Activated naive CD4-positive, alpha-beta T cell treated with anti-CD3 and anti-CD28 coated beads, Interleukin-2, amount 50 U/mL, for 24 hours (primary cell): Measurements from ENCODE around the gene SPDYE16.
"Not testable (repeated sequence)": the region's sequence is repeated elsewhere in the genome, so short reads cannot be mapped to it uniquely, and the experiment has no call there.

Source experiments
- H3K27ac Mint-ChIP-seq: one replicate; pipeline ENCODE4 v1.8.0; 2021; ENCODE audit warnings: mild to moderate bottlenecking, mixed read lengths
- H3K27me3 Mint-ChIP-seq: one replicate; pipeline ENCODE4 v1.8.0; 2021; ENCODE audit warnings: mixed read lengths
- H3K36me3 Mint-ChIP-seq: one replicate; pipeline ENCODE4 v1.8.0; 2021; ENCODE audit warnings: mixed read lengths
- H3K4me1 Mint-ChIP-seq: one replicate; pipeline ENCODE4 v1.8.0; 2021; ENCODE audit warnings: mixed read lengths
- H3K4me3 Mint-ChIP-seq: one replicate; pipeline ENCODE4 v1.8.0; 2021; ENCODE audit warnings: mild to moderate bottlenecking, mixed read lengths
- H3K9me3 Mint-ChIP-seq: one replicate; pipeline ENCODE4 v1.8.0; 2021; ENCODE audit warnings: mixed read lengths

SPDYE16 gene

DNA sequence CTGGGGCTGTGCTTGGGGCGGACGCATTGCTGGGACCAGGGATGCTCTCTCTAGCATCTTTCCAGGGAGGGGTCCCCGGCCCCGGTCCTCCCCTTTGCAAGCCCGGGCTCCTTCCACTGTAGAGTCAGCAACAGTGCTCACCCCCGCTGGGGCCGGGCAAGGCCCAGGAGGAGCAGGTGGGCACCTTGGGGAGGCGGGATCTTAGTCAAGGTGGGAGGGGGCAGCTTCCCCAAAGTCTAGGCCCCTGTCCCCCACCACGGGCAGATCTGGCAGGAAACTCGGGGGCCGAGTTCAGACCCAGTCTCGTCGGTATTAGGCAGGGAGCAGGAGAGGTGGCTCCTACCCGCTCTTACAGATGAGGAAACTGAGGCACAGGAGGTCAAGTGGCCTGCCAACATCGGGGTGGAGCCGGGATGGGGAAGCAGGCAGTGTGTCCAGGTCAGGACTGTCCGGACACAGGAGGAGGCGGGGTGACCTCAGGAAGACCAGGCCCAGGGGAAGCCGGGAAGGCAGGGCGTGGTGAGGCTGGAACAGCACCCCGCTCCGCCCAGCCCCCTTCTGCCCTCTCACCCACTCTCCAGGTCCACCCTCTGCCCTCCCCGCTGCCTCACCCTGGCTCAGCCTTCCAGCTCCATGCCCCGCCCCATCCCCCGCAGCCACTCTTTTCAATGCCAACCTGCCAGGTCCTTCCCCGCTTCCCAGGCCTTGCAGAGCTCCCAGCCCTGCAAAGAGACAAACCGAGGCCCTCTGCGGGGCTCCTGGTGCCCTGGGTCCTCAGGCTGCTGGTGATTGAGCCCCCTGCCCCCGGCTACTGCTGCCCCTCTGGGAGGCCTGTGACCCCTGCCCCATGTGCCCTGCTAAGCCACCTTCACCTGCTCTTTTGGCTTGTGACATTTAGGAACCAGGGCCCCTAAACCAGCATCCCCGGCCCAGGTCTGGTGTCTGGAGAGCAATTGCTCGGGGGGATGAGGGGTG lies 30.9 kb downstream of the SPDYE16 start:
- H3K4me1 Mint-ChIP-seq, H3K36me3 Mint-ChIP-seq, H3K27me3 Mint-ChIP-seq, H3K9me3 Mint-ChIP-seq, H3K27ac Mint-ChIP-seq, H3K4me3 Mint-ChIP-seq: not testable (repeated sequence)

DNA sequence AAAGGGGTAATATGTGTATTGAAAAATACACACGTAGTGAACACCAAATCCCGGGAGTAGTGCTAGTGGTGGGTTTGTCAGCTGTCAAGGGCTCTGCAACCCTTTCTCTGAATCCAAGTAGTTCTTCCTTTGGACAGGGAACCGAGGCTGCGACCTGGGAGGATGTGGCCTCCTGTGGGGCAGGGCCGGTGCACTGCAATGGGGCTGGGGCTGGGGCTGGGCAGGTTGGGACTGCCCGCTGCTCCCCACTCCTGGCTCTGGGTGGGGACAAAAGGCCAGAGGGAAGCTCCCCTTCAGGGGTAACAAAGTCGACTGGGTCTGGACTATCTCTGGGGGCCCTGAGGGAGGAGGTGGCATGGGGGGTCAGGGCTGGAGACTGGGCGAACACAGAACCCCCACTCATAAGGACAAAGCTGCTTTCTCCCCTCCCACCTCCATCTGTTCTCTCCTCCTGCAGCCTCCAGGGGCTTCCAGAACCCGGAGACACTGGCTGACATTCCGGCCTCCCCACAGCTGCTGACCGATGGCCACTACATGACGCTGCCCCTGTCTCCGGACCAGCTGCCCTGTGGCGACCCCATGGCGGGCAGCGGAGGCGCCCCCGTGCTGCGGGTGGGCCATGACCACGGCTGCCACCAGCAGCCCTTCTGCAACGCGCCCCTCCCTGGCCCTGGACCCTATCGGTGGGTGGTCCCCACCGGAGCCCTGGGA lies 31.7 kb downstream of the SPDYE16 start:
- not testable (repeated sequence) for H3K9me3 Mint-ChIP-seq, H3K4me1 Mint-ChIP-seq, H3K4me3 Mint-ChIP-seq, H3K36me3 Mint-ChIP-seq, H3K27me3 Mint-ChIP-seq, H3K27ac Mint-ChIP-seq

DNA sequence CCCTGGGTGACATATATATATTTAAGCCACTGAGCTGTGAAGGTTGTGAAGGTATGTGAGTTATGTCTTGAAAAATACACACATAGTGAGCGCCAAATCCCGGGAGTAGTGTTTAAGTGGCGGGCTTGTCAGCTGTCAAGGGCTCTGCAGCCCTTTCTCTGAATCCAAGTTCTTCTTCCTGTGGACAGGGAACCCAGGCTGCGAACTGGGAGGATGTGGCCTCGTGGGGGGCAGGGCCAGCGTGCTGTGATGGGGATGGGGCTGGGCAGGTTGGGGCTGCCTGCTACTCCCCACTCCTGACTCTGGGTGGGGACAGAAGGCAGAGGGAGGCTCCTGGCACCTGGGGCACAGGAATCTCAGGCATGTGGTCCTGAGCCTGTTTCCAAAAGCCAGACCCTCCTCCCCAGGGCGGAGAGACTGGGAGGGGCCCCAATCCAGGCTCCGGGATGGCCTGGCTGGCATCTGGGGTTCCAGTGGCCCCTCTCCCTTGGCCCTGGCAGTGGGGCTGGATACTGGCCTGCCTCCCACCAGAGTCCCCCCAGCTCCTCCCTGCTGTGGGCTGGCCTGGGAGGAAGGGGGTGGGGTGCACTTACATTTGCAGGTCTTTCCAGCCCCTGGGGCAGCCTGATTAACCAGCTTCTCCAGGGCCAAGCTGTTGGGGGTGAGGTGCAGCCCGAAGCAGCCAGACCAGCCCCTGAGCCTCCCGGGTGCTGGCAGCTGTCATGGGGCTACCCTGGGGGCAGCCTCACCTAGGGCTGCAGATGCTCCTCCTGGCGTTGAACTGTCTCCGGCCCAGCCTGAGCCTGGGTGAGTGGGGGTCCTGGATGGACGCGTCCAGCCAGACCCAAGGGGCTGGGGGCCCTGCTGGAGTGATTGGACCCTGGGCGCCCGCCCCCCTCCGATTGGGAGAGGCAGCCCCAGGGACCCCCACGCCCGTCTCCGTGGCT lies 32.9 kb downstream of the SPDYE16 start, which contains the start of gene UPK3B:
UPK3B (plus strand) TSS at position 622 of the 947 bp plus-strand sequence; CDS start at position 723, 101 bp downstream.
- Mint-ChIP-seq H3K27ac (no peak within 1 kb of the TSS), H3K36me3 (peaks cover 5% of the 10 kb centered on the region), H3K9me3 (no peaks in the 10 kb centered on the region), H3K4me1 (no peaks in the 10 kb centered on the region), H3K4me3 (no peak within 1 kb of the TSS), H3K27me3 (no peaks in the 10 kb centered on the region)

DNA sequence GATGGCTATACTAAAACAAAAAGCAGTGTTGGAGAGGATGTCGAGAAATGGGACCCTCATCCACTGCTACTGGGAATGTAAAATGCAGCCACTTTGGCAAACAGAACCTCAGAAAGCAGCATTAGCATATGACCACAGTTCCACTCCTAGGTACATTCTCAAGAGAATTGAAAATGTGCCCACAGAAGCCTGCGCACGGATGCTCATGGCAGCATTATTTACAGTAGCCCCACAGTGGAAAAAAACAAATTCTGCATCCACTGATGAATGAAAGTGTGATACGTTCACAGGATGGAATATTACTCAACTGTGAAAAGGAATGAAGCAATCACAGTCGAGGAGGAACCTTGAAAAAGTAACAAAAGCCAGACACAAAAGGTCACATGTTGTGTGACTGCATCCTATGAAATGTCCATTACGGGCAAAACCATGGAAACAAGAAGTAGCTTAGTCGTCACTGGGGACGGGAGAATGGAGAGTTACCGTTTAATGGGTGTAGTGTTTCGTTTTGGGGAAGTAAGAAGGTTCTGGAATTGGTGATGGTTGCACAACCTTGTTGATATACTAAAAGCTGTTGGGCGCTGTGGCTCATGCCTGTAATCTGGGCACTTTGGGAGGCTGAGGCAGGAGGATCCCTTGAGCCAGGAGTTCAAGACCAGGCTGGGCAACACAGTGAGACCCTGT lies 35.2 kb downstream of the SPDYE16 start:
- H3K27ac Mint-ChIP-seq = no peak overlapping the region
- no peaks in the 10 kb centered on the region for H3K4me1 Mint-ChIP-seq
- no peaks in the 10 kb centered on the region for H3K9me3 Mint-ChIP-seq
- H3K27me3 Mint-ChIP-seq = no peaks in the 10 kb centered on the region
- peaks cover 8% of the 10 kb centered on the region for H3K36me3 Mint-ChIP-seq
- no peak overlapping the region for H3K4me3 Mint-ChIP-seq

DNA sequence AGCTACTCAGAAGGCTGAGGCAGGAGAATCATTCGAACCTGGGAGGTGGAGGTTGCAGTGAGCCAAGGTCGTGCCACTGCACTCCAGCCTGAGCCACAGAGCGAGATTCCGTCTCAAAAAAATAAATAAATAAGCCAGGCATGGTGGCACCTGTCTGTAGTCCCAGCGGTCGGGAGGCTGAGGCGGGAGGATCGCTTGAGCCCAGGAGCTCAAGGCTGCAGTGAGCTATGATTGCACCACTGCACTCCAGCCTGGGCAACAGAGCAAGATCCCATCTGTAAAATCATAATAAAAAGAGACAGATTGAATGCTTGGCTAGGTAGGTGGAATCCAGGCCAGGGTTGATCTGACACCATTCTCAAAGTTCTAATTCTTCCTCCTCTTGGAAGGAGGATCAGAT lies 36.5 kb downstream of the SPDYE16 start:
- H3K27me3 Mint-ChIP-seq, H3K9me3 Mint-ChIP-seq, H3K4me1 Mint-ChIP-seq, H3K36me3 Mint-ChIP-seq, H3K4me3 Mint-ChIP-seq: not testable (repeated sequence)
- peak overlapping the region; percentile 5 for H3K27ac Mint-ChIP-seq

DNA sequence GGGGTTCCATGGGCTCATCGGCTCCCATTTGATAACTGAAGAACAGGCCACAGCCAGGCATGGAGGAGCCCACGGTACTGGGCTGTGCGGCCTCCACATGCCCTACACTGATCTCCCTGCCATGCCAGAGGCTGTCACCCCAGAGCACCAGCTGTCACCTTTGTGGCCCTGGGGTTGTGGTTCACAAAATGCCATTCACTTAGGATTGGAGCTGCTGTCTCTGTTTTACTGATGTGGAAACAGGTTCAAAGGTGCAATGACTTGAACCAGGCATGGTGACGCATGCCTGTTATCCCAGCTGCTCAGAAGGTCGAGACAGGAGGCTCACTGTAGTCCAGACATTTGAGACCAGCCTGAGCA lies 37.0 kb downstream of the SPDYE16 start:
- peaks cover 8% of the 10 kb centered on the region for H3K36me3 Mint-ChIP-seq
- no peaks in the 10 kb centered on the region for H3K4me1 Mint-ChIP-seq
- H3K9me3 Mint-ChIP-seq = no peaks in the 10 kb centered on the region
- H3K27me3 Mint-ChIP-seq = no peaks in the 10 kb centered on the region
- no peak overlapping the region for H3K27ac Mint-ChIP-seq
- H3K4me3 Mint-ChIP-seq = no peak overlapping the region

DNA sequence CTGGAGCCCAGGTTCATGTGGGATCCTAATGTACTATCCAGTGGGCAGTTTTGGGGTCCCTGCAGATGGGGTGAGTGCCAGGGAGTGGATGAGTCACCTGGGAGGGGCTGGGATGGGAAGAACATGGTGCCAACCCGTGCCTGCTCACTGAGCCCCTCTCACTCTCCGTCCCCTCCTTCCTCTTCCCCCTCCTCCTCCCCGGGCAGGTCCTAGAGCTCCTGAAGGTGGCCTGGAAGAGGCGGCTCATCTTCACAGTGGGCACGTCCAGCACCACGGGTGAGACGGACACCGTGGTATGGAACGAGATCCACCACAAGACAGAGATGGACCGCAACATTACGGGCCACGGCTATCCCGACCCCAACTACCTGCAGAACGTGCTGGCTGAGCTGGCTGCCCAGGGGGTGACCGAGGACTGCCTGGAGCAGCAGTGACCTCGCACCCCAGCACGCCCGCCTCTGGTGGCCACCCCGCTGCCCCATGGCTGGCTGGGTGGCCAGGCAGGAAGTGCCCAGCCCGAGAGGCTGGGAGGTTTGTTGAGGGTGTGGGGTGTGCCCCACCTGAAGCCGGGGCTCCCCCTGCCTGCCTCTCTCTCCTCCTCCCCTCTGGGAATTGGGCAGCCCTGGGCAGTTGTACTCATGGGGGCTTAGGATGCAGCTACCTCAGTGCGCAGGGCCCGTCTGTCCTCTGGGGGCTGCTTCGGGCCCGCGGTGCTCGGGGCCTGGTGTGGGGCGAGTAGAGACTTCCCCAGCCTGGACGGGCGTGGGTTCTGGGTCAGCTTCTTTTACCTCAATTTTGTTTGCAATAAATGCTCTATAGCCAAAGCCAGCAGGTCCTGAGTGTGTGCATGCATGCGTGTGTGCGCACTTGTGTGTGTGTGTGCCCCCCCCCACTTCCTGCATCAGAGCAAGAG lies 37.7 kb downstream of the SPDYE16 start:
- Mint-ChIP-seq H3K4me1 (no peaks in the 10 kb centered on the region), H3K27ac (no peak overlapping the region), H3K4me3 (no peak overlapping the region), H3K36me3 (peaks cover 8% of the 10 kb centered on the region), H3K9me3 (no peaks in the 10 kb centered on the region), H3K27me3 (no peaks in the 10 kb centered on the region)

DNA sequence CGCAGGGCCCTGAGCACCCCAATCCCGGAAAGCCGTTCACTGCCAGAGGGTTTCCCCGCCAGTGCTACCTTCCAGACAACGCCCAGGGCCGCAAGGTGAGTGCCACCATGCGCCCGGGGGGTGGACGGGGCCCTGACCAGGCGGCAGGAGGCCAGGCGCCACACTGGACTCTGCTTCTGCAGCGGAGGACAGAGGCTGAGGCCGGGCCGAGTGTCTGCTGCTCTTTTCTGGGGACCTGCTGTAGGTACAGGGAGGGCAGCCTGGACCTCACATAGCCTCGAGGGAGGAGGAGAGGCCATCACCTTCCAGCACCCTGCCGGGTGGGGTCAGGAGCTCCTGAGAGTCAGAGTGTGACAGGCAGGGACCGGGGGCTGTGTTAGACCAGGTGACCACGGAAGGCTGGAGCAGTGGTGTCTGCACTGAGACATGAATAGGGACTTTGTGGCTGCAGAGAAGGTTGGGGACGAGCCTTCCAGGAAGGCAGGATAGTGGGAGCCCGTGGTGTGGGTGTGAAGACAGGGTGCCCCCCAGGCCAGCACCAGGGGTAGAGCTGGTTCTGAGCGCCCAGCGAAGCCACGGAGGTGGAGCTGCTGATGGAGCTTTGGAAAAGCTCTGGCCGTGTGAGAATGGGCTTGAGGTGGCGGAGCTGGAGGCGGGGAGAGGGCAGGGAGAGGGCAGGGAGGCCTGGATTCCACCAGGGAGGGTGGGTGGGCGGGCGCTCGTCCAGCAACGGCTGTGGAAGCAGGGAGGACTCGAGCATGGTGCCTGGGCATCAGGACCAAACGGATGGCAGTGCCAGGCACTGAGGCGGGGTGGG lies 38.5 kb downstream of the SPDYE16 start:
- not testable (repeated sequence) for H3K4me1 Mint-ChIP-seq, H3K36me3 Mint-ChIP-seq, H3K4me3 Mint-ChIP-seq, H3K27ac Mint-ChIP-seq, H3K9me3 Mint-ChIP-seq, H3K27me3 Mint-ChIP-seq

DNA sequence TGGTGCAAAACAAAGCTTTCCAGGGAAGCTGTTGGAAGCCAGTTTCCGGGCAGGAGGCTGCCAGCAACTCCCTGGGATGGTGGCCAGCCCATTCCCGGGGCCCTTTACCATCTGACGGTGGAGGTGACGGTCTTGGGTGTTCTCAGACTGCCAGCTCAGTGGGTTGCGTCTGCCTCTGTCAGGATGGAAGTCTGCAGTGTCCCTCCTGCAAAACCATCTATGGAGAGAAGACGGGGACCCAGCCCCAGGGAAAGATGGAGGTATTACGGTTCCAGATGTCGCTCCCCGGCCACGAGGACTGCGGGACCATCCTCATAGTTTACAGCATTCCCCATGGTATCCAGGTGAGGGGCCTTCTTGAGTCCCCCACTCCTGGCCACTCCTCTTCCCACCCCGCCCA lies 39.9 kb downstream of the SPDYE16 start:
- not testable (repeated sequence) for H3K4me1 Mint-ChIP-seq, H3K27ac Mint-ChIP-seq, H3K9me3 Mint-ChIP-seq, H3K27me3 Mint-ChIP-seq, H3K4me3 Mint-ChIP-seq, H3K36me3 Mint-ChIP-seq

DNA sequence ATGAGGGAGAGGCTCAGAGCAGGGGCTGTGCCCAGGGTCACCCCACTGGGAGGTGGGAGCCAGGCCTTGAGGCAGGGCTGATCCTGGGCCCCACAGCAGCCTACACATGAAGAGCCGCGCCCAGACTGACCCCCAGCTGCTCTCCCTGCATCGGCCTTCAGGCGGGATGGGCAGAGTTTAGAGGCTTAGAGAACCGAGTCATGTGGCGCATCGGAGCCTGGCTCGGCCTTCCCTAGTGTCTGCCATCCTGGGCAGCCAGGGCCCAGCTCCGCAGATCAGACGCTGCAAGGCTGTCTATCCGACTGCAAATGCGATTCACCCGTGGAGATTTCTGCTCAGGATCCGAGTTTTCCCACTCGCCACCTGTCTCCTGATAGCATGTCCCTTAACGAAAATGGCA lies 40.3 kb downstream of the SPDYE16 start:
- not testable (repeated sequence) for H3K27ac Mint-ChIP-seq, H3K4me3 Mint-ChIP-seq, H3K9me3 Mint-ChIP-seq, H3K27me3 Mint-ChIP-seq, H3K4me1 Mint-ChIP-seq, H3K36me3 Mint-ChIP-seq

DNA sequence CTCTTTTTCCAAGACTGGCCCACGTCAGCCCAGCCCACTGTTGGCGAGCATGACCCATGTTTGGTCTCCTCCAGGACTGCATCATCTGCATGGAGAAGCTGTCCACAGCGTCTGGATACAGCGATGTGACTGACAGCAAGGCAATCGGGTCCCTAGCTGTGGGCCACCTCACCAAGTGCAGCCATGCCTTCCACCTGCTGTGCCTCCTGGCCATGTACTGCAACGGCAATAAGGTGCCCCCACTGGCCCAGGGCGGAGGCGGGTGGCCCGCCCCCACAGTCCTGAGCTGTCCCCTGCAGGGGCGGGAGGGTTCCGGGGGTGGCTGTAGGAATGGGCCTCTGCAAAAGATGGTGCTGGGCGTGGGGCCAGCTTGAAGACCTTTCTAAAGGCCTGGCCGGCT lies 40.9 kb downstream of the SPDYE16 start:
- not testable (repeated sequence) for H3K4me1 Mint-ChIP-seq, H3K27me3 Mint-ChIP-seq, H3K36me3 Mint-ChIP-seq, H3K4me3 Mint-ChIP-seq, H3K9me3 Mint-ChIP-seq, H3K27ac Mint-ChIP-seq

DNA sequence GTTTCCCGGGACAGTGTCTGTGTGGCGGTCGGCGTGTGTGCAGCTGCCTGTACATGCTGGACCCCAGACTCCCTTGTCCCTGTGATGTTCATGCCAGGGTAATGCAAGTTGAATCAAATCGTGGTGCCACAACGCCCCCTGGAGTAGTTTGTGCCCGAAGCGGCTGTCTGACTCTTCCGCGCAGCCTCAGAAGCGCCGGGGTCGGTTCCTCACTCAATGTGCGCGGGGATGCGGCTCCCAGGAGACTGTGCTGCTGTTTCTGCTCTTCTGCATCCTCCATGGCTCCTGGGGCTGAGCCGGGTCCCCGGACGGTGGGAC lies 43.2 kb downstream of the SPDYE16 start:
- not testable (repeated sequence) for H3K4me3 Mint-ChIP-seq, H3K4me1 Mint-ChIP-seq, H3K27me3 Mint-ChIP-seq, H3K36me3 Mint-ChIP-seq, H3K9me3 Mint-ChIP-seq, H3K27ac Mint-ChIP-seq

DNA sequence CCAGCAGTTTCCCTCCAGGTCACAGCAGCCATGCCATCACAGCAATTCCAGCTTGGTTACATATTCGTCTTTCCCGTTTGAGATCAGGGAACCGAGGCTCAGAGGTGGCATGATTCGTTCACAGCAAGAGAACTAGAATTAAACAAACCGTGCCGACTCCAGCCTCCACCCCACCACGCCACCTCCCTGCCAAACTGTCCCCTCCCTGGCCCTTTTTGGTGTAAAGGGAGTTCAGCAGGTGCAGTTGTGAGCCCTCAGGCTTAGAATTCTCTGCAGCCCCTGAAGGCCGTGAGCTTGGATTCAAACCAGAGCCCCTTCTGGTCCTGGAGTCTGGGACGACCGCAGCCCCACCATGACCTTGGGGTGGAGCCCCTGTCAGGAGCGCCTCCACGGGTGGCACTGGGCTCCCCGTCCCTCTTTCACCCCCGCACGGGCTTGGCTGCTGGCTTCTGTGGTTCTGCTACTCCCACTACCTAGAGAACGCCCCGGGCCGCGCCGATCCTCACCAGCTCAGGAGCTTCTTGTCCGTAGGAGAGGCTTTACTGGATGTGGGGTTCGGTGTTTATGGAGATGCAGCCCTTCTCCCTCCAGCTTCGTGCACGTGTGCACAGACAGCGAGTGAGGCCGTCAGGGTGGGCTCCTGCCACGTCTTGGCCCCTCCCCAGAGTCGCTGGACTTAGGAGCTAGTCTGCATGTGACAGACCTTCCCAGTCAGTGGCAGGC lies 43.7 kb downstream of the SPDYE16 start:
- not testable (repeated sequence) for H3K9me3 Mint-ChIP-seq, H3K4me1 Mint-ChIP-seq, H3K27ac Mint-ChIP-seq, H3K4me3 Mint-ChIP-seq, H3K36me3 Mint-ChIP-seq, H3K27me3 Mint-ChIP-seq
